HG02588 (cell line): ENCODE results near the gene IL1RAPL2.

Experiments used
- ATAC-seq: cut with Tn5 transposase; IDR thresholded peaks from one replicate; pipeline ENCODE4 v1.9.1; 2021; ENCODE audit warnings: mild to moderate bottlenecking, moderate library complexity; ENCODE audit not compliant: unreplicated experiment

Gene IL1RAPL2

GRCh38 chrX:105260291-105261043, 694.5 kb downstream of the IL1RAPL2 start:
- ATAC-seq, result no peak

DNA sequence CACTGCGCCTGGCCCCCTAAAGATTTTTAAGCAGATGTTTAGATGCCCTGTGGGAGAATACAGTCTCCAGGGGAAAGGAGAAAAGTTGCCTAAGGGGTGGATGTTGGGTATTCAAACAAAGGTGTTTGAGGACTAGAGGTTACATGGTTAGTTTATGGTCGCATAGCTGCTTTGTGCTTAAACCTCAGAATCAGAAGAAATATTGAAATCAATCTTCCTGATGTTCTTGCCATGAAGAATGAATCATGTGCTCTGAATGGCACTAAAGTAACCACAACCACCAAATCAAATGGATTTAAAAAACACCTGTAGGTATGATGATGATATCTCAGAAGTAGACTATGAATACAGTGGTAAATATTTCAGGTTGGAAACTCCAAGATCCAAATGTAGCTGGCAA, 697.2 kb downstream of the IL1RAPL2 start:
- no peak for ATAC-seq

DNA sequence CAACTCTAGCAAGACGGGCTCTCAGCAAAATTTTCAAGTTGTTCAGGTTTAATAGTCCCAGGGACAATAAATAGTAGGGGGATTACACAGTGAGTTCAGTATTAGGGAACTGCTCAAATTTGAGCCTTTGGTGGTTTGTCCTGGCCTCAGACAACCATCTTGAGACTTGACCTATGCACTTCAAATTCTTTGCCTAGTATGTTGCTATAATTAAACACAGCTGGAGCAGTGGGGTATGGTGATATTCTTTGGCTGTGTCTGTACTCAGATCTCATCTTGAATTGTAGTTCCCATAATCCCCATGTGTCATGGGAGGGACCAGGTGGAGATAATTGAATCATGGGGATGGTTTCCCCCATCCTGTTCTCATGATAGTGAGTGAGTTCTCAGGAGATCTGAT, 697.8 kb downstream of the IL1RAPL2 start:
- no peak for ATAC-seq

DNA sequence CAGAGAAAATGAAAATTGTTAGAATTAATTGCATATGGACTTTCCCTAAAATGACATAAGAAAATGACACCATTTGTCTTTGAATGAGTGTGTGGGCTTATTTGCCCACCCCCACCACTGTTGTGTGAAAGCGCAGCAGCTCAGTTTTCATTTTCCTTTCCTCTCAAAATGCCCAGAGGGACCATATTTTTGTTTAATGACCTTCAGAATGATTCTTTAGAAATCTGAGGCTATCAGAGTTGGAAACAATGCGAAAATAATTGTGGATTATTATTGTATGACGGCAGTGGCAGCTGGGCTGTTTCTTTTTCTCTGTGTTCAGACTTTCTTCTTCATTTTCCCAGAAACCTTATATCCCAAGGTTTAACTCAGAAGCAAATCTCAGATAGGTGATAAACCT, 699.1 kb downstream of the IL1RAPL2 start:
- no peak for ATAC-seq

DNA sequence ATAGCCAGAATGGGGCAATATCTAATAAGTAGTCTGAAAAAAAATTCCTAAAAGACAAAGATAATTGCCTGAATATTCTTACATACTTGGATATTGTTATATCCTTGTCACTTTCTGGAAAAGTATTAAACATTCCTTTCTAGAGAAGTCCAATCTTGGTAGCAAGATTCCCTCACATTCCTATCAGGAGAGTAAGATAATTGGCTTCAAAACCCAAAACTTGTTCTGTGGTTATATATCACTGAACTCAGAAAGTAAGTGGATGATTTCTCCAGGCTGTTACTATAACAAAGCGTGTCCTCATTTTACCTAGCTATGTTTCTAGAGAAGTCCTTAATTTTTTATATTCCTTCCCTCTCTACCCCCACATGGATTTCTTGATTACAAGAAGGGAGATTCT, 700.5 kb downstream of the IL1RAPL2 start:
- no peak for ATAC-seq

- no peak for ATAC-seq
Observed at GRCh38 chrX:105267167-105267566, 701.2 kb downstream of the IL1RAPL2 start.

DNA sequence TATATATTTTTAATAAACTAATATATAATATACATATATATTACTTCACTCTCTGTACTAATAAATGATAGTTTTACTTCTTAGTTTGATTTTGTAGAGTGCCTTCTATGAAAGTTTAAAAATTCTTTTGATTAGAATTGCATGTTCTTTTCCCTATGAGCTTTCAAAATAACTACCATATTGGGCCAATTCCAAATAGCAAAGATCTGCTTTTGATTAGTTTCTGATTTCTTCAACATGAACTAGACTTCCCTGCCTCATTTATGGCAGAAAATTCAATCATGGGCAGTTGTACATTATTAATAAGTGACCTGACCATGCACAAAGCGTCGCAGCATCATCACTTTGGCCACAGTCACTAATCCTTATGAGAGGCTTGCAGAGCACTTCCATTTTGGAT, 703.4 kb downstream of the IL1RAPL2 start:
- ATAC-seq, result no peak

DNA sequence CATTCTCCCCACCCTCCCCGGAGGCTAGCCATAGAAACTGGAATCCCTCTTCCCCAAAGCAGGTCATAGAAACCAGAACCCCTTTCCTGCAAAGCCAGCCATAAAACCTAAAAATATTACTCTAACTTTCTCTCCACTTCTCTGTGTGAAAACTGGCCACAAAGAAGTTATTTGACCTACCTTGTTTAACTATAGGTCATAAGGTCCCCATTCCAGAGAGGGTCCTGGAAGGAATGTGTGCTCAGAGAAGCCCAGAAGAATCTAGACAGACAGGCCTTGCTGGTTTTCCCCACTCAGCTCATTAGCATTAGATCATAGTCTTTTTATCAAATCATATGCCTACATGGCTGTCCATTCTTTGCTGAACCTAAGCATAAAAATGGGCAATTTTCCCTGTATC, 707.3 kb downstream of the IL1RAPL2 start:
- ATAC-seq, result no peak

- no peak for ATAC-seq
Observed at GRCh38 chrX:105274091-105274490, 708.1 kb downstream of the IL1RAPL2 start.

GRCh38 chrX:105277132-105277531, 711.1 kb downstream of the IL1RAPL2 start:
- ATAC-seq, result no peak

- no peak for ATAC-seq
Observed at GRCh38 chrX:105282077-105282476, 716.1 kb downstream of the IL1RAPL2 start.

GRCh38 chrX:105297041-105297440, 731.0 kb downstream of the IL1RAPL2 start:
- ATAC-seq, result no peak

- no peak for ATAC-seq
Observed at GRCh38 chrX:105299286-105299685, 733.3 kb downstream of the IL1RAPL2 start.

DNA sequence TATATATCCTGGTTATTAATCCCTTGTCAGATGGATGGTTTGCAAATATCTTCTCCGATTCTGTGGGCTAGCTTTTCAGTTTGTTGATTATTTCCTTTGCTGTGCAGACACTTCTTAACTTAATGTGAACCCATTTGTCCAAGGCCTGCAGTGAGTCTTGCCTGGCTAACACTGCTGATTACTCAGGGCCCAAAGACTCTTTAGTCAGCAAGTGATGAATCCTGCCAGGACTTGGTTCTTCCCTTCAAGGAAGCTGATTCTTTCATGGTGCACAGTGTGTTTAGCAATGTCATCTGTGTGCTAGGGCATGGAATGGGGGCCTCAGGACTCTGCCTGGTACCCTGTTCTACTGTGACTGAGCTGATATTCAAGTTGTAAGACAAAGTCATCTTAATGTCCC, 736.2 kb downstream of the IL1RAPL2 start:
- ATAC-seq, result no peak

DNA sequence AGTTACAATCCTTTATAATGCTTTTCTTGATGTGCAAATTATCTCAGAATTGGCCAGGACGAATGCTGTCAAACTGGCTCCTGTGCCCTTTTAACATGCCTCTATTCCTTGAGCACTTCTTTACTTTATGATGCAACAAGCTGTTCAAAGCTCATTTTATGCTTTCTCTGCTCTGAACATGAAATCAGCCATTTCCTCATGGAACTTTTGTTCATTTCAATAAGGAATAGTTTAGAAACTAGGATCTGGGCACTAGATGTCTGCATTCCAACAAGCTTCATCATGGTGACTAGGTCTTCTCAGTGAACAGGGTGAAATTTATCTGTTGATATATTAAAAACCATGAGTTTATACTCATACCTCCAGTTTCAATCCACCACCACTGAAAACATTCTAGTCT, 741.8 kb downstream of the IL1RAPL2 start:
- ATAC-seq, result no peak

GRCh38 chrX:105313596-105313995, 747.6 kb downstream of the IL1RAPL2 start:
- no peak for ATAC-seq

DNA sequence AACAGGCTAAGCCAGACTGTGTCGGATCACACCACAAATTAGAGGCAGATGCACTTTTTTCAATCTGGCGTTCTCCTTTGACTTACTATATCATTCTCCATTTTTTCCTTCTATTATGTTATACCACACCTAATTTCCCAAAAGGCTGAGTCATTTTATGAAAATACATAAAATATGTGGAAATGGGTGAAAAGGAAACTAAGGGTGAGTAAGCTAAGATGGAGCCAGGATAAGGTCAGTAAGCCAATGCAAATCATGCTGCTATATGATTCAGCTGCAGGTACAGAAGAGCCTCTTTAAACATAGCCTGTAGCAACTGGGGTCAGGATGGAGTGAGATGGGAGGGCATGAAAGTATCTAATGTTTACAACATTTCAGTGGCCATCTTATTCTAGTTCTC, 748.5 kb downstream of the IL1RAPL2 start:
- no peak for ATAC-seq

GRCh38 chrX:105315248-105315647, 749.2 kb downstream of the IL1RAPL2 start:
- ATAC-seq, result no peak

DNA sequence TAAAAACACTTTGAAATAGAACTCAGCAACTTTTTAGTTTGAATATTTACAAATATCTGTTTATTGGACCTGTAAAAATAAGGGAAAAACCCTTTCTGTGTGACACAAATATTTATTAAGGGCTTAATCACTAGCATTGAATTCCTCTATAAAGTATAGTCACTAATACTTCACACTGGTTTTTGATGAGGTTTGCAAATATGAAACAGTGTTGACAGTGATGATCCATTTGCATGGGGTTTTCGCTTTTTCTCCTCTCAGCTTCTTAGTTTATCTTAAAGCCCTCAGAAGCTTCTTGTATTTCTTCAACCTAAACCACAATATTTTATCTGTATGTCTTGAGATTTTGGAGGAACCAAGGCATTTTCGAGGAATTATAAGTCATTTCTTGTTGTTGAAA, 751.1 kb downstream of the IL1RAPL2 start:
- ATAC-seq, result no peak

GRCh38 chrX:105323928-105324327, 757.9 kb downstream of the IL1RAPL2 start:
- no peak for ATAC-seq

DNA sequence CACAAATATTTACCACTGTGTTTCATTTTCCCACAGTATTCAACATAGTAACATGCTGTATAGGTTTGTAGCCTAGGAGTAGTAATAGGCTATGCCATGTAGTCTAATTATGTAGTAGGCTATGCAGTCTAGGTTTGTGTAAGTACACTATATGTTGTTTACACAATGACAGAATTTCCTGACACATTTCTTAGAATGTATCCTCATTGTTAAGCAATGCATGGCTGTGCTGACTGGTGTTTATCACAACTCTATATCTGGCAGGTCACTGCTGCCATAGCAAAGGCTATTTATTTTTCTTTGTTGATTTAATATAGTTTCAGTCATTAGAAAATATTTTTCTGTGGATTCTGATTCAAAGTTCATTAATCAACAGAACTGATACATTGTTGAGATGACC, 762.8 kb downstream of the IL1RAPL2 start:
- no peak for ATAC-seq

DNA sequence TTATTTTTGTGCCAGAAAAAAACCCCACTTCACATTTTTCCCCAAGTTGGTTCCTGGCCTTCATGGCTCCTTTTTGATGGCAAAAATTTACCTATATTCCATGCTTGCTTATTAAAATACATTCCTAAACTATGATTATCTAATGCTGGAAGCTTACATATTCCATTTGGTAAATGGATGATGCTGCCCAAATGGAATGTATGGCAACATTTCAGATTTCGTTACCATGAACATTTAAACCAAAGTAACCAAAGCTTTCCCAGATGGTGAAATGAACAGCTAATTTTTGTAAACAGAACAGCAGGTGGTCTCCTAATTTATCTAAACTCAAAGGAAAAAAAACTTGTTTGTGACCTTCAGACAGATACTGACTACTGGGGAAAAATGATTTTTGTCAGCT, 765.2 kb downstream of the IL1RAPL2 start:
- ATAC-seq, result no peak

DNA sequence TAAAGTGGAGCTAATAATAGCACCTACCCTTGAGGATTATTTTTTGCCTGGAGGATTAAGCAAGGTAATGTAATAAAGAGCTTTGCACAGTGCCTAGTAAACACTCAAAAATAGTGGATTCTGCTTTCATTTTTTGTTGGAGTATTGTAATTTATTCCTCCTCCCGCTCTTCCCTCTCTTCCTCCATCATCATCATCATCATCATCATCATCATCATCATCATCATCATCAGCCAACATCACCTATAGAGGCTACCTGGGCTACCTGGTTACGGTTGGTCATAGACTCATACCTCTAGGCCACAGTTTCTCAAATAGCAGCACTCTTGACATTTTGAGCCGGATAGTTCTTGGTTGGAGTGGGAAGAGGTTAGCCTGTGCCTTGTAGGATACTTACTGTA, 781.4 kb downstream of the IL1RAPL2 start:
- no peak for ATAC-seq
